Measurements from ENCODE around the gene JAZF1.

- TF ChIP-seq CTCF (IDR thresholded peaks at IDR 0.05): no peak
- no peak for TF ChIP-seq POLR2AphosphoS5 (IDR thresholded peaks at IDR 0.05)
- TF ChIP-seq POLR2A (IDR thresholded peaks at IDR 0.05): no peak
- no peak for TF ChIP-seq EP300 (IDR thresholded peaks at IDR 0.05)
Measured at GRCh38 chr7:27923642-27923980, 257.0 kb downstream of the JAZF1 start.
